Endodermal cell (in vitro differentiated cells): ENCODE data around the gene AJAP1. TPM values are rescaled to one million over a fixed set of nuclear protein-coding genes. Genes with fewer than 3 reads are reported as not detected.
"Not testable (repeated sequence)": the region's sequence is repeated elsewhere in the genome, so short reads cannot be mapped to it uniquely, and the experiment has no call there.

ENCODE experiments used
- DNase-seq: peaks from one replicate; pipeline ENCODE4 v3.0.0-alpha.2; 2017
- H3K27ac ChIP-seq: 2 replicates; pipeline ENCODE4 v1.5.1; 2013; ENCODE audit warnings: mild to moderate bottlenecking, low read depth, low read length, moderate library complexity
- H3K27me3 ChIP-seq: 2 replicates; pipeline ENCODE4 v1.6.1; 2013; ENCODE audit warnings: mild to moderate bottlenecking, low read length, moderate library complexity; ENCODE audit not compliant: insufficient read depth, control insufficient read depth, poor library complexity, severe bottlenecking
- H3K36me3 ChIP-seq: 2 replicates; pipeline ENCODE4 v1.7.0; 2013; ENCODE audit warnings: mild to moderate bottlenecking, low read length, moderate library complexity; ENCODE audit not compliant: control insufficient read depth, insufficient read depth
- H3K4me1 ChIP-seq: one replicate; pipeline ENCODE4 v1.7.0; 2013; ENCODE audit warnings: low read length; ENCODE audit not compliant: control insufficient read depth, insufficient read depth
- H3K4me3 ChIP-seq: 2 replicates; pipeline ENCODE4 v1.5.1; 2013; ENCODE audit warnings: mild to moderate bottlenecking, low read length, moderate library complexity
- H3K9ac ChIP-seq: 2 replicates; pipeline ENCODE4 v1.6.1; 2013; ENCODE audit warnings: mild to moderate bottlenecking, low read length, moderate library complexity; ENCODE audit not compliant: poor library complexity, severe bottlenecking; ENCODE audit errors: extremely low read depth
- H3K9me3 ChIP-seq: 2 replicates; pipeline ENCODE4 v1.6.1; 2013; ENCODE audit warnings: mild to moderate bottlenecking, low read length, moderate library complexity; ENCODE audit not compliant: control insufficient read depth
- H3K27ac Mint-ChIP-seq: 2 replicates; pipeline ENCODE4 v1.8.0; 2020; ENCODE audit warnings: mixed read lengths
- H3K27me3 Mint-ChIP-seq: 2 replicates; pipeline ENCODE4 v1.8.0; 2021; ENCODE audit warnings: mild to moderate bottlenecking, mixed read lengths; ENCODE audit not compliant: insufficient read depth
- H3K36me3 Mint-ChIP-seq: 2 replicates; pipeline ENCODE4 v1.8.0; 2020; ENCODE audit warnings: low read depth, mixed read lengths
- H3K4me1 Mint-ChIP-seq: 2 replicates; pipeline ENCODE4 v1.8.0; 2020; ENCODE audit warnings: mixed read lengths
- H3K4me3 Mint-ChIP-seq: 2 replicates; pipeline ENCODE4 v1.8.0; 2020; ENCODE audit warnings: mild to moderate bottlenecking, moderate library complexity, mixed read lengths
- H3K9me3 Mint-ChIP-seq: 2 replicates; pipeline ENCODE4 v1.8.0; 2020; ENCODE audit warnings: mild to moderate bottlenecking, mixed read lengths
- CTCF ChIP-seq: fragments of 200-600 bp; sonication (generic); conservative IDR thresholded peaks from 2 replicates; pipeline ENCODE4 v1.5.0; 2021; ENCODE audit warnings: antibody characterized with exemption, mild to moderate bottlenecking
- WGBS, 2 experiments: methylation state at CpG; one replicate each; pipeline versions ENCODE4 v1.1.5 to v1.1.7; 2013; ENCODE audit warnings: missing lambda C conversion rate in 2 of 2, mixed read lengths in 1 of 2; ENCODE audit not compliant: insufficient coverage in 1 of 2, insufficient read length in 1 of 2; 5-methylcytosine and 5-hydroxymethylcytosine counted together
- total RNA-seq, 2 donors: library from RNA; stranded (reverse); fragmentation: NEBNext Ultra II Directional in 1 of 2; extraction: Animal tissue kit (Norgen Biotek cat#: 25700) in 1 of 2; gene quantifications; 2 replicates in 1 of 2; 3 replicates in 1 of 2; pipeline ENCODE4 v1.2.1, GENCODE V29; 2021

The AJAP1 gene
- total RNA-seq, 2 donors from 2014 or later, result 19.4 to 22.1 TPM

- no peak for TF ChIP-seq CTCF
- Mint-ChIP-seq H3K4me3 (no peak overlapping the region), H3K4me1 (peaks cover 34% of the 10 kb centered on the region), H3K27ac (no peak overlapping the region), H3K27me3 (peaks cover 32% of the 10 kb centered on the region), H3K9me3 (peaks cover 32% of the 10 kb centered on the region), H3K36me3 (peaks cover 32% of the 10 kb centered on the region)
- Histone ChIP-seq H3K36me3 (peaks cover 33% of the 10 kb centered on the region), H3K9ac (no peak overlapping the region), H3K4me1 (peaks cover 14% of the 10 kb centered on the region), H3K27me3 (no peaks in the 10 kb centered on the region), H3K4me3 (no peak overlapping the region), H3K27ac (no peak overlapping the region), H3K9me3 (peaks cover 24% of the 10 kb centered on the region)
- DNase-seq, result no peak
- 77 to 100% methylated on average over 1 to 5 of the region's 5 CpGs for WGBS, 2 experiments
Observed at GRCh38 chr1:4664095-4664494, 9.7 kb downstream of the AJAP1 start.

- H3K4me1 ChIP-seq, result peaks cover 8% of the 10 kb centered on the region
- H3K27ac ChIP-seq, result no peak overlapping the region
- H3K9ac ChIP-seq, result no peak overlapping the region
- H3K4me3 ChIP-seq, result no peak overlapping the region
- 79 to 86% methylated on average over 5 to 8 of the region's 8 CpGs for WGBS, 2 experiments
- peaks cover 24% of the 10 kb centered on the region for H3K9me3 ChIP-seq
- Mint-ChIP-seq H3K27ac (no peak overlapping the region), H3K27me3 (peaks cover 30% of the 10 kb centered on the region), H3K4me3 (no peak overlapping the region), H3K9me3 (peaks cover 32% of the 10 kb centered on the region), H3K36me3 (peaks cover 35% of the 10 kb centered on the region), H3K4me1 (peaks cover 29% of the 10 kb centered on the region)
- H3K27me3 ChIP-seq, result no peaks in the 10 kb centered on the region
- TF ChIP-seq CTCF, result no peak
- peaks cover 33% of the 10 kb centered on the region for H3K36me3 ChIP-seq
- no peak for DNase-seq
Observed at GRCh38 chr1:4664606-4665005, 10.2 kb downstream of the AJAP1 start.

GRCh38 chr1:4665456-4665855 is 11.0 kb downstream of the AJAP1 start:
- no peak overlapping the region for H3K9ac ChIP-seq
- peaks cover 35% of the 10 kb centered on the region for H3K36me3 Mint-ChIP-seq
- no peak for DNase-seq
- no peak for TF ChIP-seq CTCF
- peaks cover 24% of the 10 kb centered on the region for H3K9me3 ChIP-seq
- H3K27me3 ChIP-seq, result no peaks in the 10 kb centered on the region
- H3K27ac Mint-ChIP-seq, result no peak overlapping the region
- H3K9me3 Mint-ChIP-seq, result peaks cover 32% of the 10 kb centered on the region
- WGBS, 2 experiments, result 80 to 89% methylated on average over 1 to 9 of the region's 9 CpGs
- peaks cover 28% of the 10 kb centered on the region for H3K27me3 Mint-ChIP-seq
- H3K4me1 Mint-ChIP-seq, result peaks cover 20% of the 10 kb centered on the region
- peaks cover 35% of the 10 kb centered on the region for H3K36me3 ChIP-seq
- peaks cover 3% of the 10 kb centered on the region for H3K4me1 ChIP-seq
- no peak overlapping the region for H3K27ac ChIP-seq
- no peak overlapping the region for H3K4me3 Mint-ChIP-seq
- H3K4me3 ChIP-seq, result no peak overlapping the region

- not testable (repeated sequence) for DNase-seq, H3K4me3 Mint-ChIP-seq, H3K9ac ChIP-seq, H3K4me1 ChIP-seq, H3K27ac Mint-ChIP-seq, H3K4me3 ChIP-seq, H3K27me3 ChIP-seq, H3K27ac ChIP-seq
- peaks cover 32% of the 10 kb centered on the region for H3K9me3 Mint-ChIP-seq
- peaks cover 36% of the 10 kb centered on the region for H3K36me3 ChIP-seq
- peaks cover 24% of the 10 kb centered on the region for H3K9me3 ChIP-seq
- 93 to 96% methylated on average over 15 to 19 of the region's 19 CpGs for WGBS, 2 experiments
- peaks cover 28% of the 10 kb centered on the region for H3K27me3 Mint-ChIP-seq
- peaks cover 15% of the 10 kb centered on the region for H3K4me1 Mint-ChIP-seq
- H3K36me3 Mint-ChIP-seq, result peaks cover 34% of the 10 kb centered on the region
Observed at GRCh38 chr1:4666683-4667082, 12.3 kb downstream of the AJAP1 start.
